NT2/D1 (cell line): ENCODE data around the gene PKP3.

Experiments
- DNase-seq: peaks from one replicate; pipeline ENCODE4 v3.0.0-alpha.2; 2011; ENCODE audit warnings: low read depth, low spot score
- H3K27me3 ChIP-seq: 2 replicates; pipeline ENCODE4 v1.6.0; 2011; ENCODE audit warnings: mild to moderate bottlenecking; ENCODE audit not compliant: insufficient read length, insufficient read depth
- H3K36me3 ChIP-seq: 2 replicates; pipeline ENCODE4 v1.6.1; 2011; ENCODE audit warnings: mild to moderate bottlenecking, low read length, mixed read lengths; ENCODE audit not compliant: insufficient read depth, insufficient read length
- H3K4me1 ChIP-seq: 2 replicates; pipeline ENCODE4 v1.5.1; 2011; ENCODE audit not compliant: insufficient read depth, insufficient read length
- H3K4me3 ChIP-seq: 2 replicates; pipeline ENCODE4 v1.5.1; 2011; ENCODE audit warnings: low read depth; ENCODE audit not compliant: insufficient read length
- H3K9ac ChIP-seq: 2 replicates; pipeline ENCODE4 v1.6.0; 2011; ENCODE audit warnings: low read depth; ENCODE audit not compliant: insufficient read length
- H3K9me3 ChIP-seq: 2 replicates; pipeline ENCODE4 v1.5.1; 2011; ENCODE audit warnings: mild to moderate bottlenecking, low read length; ENCODE audit not compliant: insufficient read depth
- SUZ12 ChIP-seq: IDR thresholded peaks from 2 replicates; pipeline ENCODE4 v1.6.1; 2011; ENCODE audit not compliant: insufficient read length, insufficient read depth; ENCODE audit errors: extremely low read depth
- YY1 ChIP-seq: IDR thresholded peaks from 2 replicates; pipeline ENCODE4 v1.6.1; 2011; ENCODE audit not compliant: insufficient read length, insufficient read depth
- ZNF274 ChIP-seq: IDR thresholded peaks from 2 replicates; pipeline ENCODE4 v1.6.1; 2011; ENCODE audit warnings: mild to moderate bottlenecking, low read depth, low read length

The PKP3 gene

DNA sequence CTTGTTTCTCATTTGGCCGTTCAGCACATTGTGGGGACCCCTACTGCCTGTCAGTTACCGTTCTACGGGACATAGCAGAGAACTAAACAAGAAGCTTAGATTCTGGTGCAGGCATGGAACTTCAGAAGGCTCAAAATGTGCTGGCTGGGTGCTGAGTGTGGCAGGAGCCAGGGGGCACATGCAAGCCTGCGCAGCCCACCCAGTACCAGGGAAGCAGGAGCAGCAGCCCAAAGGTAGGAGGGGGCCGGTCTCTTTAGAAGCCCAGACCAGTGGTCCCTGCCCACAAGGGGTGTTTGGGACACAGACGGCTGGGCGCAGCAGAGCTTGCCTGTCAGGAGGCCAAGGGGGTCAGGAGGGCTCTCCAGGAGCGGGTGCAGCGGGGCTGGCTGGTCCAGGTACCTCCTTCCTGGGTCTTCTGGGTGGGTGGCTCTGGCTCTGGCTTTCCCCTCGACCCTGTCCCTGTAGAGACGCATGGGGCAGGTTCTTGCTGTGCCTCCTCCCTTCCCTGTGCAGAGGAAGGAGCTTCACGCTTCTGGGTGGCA, 58.3 kb downstream of the PKP3 start:
- TF ChIP-seq YY1 (no peak), ZNF274 (no peak), SUZ12 (no peak)
- Histone ChIP-seq H3K9me3 (no peaks in the 10 kb centered on the region), H3K4me3 (no peak overlapping the region), H3K27me3 (no peaks in the 10 kb centered on the region), H3K9ac (peak overlapping the region; percentile 24), H3K4me1 (peaks cover 39% of the 10 kb centered on the region), H3K36me3 (peaks cover 60% of the 10 kb centered on the region)
- DNase-seq = no peak

- Histone ChIP-seq H3K4me3 (no peak overlapping the region), H3K36me3 (peaks cover 68% of the 10 kb centered on the region), H3K9ac (no peak overlapping the region), H3K9me3 (no peaks in the 10 kb centered on the region), H3K4me1 (peaks cover 45% of the 10 kb centered on the region), H3K27me3 (no peaks in the 10 kb centered on the region)
- no peak for DNase-seq
- no peak for TF ChIP-seq ZNF274
- TF ChIP-seq SUZ12 = no peak
- no peak for TF ChIP-seq YY1
These were observed 59.0 kb downstream of the PKP3 start for GRCh38 chr11:452916-453527.

DNA sequence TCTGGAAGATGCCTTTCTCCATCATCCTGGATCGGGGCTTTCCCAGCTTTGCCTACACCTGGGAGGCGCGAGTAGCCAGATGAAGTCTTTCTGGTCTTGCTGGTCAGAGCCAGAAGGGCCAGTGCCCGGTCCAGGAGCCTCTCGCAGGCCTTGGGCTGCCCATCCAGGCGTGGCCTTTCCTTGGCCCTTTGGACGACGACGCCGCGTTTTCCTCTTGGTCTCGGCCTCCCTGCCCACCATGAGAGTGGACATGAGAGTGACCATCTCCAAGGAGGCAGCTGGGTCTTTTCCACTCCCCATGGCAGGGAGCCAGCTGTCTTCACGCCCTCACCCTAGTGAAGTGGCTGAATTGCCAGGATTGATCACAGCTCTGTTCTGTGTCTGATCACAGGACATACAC, 59.6 kb downstream of the PKP3 start:
- no peak overlapping the region for H3K4me3 ChIP-seq
- TF ChIP-seq YY1 (no peak), ZNF274 (no peak), SUZ12 (no peak)
- H3K27me3 ChIP-seq = no peaks in the 10 kb centered on the region
- H3K36me3 ChIP-seq = peaks cover 70% of the 10 kb centered on the region
- H3K4me1 ChIP-seq = peaks cover 45% of the 10 kb centered on the region
- H3K9me3 ChIP-seq = no peaks in the 10 kb centered on the region
- DNase-seq = no peak
- no peak overlapping the region for H3K9ac ChIP-seq

GRCh38 chr11:454043-454442, 60.0 kb downstream of the PKP3 start:
- Histone ChIP-seq H3K9ac (no peak overlapping the region), H3K36me3 (peaks cover 75% of the 10 kb centered on the region), H3K4me1 (peaks cover 45% of the 10 kb centered on the region), H3K27me3 (no peaks in the 10 kb centered on the region), H3K9me3 (no peaks in the 10 kb centered on the region), H3K4me3 (no peak overlapping the region)
- no peak for TF ChIP-seq SUZ12
- no peak for TF ChIP-seq ZNF274
- no peak for TF ChIP-seq YY1
- DNase-seq = no peak
